GM21381 (cell line): ENCODE measurements around the gene DTNA.
"Not testable (repeated sequence)": the region's sequence is repeated elsewhere in the genome, so short reads cannot be mapped to it uniquely, and the experiment has no call there.

Experiments
- ATAC-seq: cut with Tn5 transposase; IDR thresholded peaks from one replicate; pipeline ENCODE4 v1.9.1; 2021; ENCODE audit warnings: mild to moderate bottlenecking, moderate library complexity; ENCODE audit not compliant: unreplicated experiment

Gene DTNA

DNA sequence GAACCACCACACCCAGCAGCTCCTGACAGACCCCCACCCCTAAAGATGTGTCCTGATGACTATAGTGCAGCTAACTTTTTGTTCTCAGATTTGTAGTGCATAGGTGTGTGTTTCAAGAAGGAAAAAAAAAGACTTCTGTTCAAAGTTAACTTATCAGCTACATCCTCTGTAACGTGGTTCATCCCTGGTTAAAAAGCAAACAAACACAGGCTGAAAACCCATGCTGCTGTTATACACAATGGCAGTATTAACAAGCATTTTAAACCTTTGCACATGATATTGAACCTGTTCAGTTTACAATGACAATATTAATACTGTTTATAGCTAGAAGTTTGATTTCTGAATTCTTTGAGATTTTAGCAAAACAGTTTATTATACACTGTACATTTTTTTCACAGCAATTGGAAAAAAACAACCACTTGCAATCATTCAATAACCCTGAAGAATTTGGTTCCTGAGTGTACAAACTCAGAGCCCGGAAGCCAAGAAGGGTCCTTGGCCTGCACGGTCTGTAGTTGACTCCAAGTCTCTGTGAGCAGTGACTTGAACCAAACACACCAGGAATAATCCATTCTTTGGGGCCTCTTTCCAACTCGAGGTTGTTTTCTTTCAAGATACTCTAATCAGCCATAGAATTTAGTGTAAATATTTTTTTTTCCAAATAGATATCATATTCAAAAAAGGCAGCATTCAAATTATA lies 177.9 kb downstream of the DTNA start:
- no peak for ATAC-seq

DNA sequence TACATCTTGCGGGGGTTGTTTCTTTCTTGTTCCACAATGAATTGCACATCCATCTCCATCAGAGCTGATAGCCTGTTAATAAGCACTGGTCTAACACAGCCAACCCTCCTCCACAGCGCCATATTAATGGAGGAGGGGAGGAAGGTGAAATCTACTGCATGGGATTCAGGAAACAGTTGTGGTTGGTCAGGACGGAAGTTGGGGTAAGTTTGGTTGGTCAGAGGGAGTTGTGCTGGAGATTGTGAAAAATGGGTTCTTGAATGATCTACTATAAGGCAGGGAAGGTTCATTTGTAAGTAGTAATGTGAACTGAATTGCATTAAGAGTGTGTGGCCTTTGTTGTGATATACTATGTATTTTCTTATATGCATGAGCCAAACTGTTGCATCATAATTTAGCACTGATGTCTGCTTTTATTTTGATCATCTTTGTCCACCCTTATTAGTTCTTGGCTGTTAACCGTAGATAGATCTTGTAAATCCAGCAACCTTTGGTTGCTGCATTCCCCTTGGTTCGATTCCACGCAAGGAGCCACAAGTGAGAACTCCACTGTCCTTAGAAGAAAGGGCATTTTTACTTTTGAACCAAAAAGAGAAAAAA lies 180.5 kb downstream of the DTNA start:
- no peak for ATAC-seq

DNA sequence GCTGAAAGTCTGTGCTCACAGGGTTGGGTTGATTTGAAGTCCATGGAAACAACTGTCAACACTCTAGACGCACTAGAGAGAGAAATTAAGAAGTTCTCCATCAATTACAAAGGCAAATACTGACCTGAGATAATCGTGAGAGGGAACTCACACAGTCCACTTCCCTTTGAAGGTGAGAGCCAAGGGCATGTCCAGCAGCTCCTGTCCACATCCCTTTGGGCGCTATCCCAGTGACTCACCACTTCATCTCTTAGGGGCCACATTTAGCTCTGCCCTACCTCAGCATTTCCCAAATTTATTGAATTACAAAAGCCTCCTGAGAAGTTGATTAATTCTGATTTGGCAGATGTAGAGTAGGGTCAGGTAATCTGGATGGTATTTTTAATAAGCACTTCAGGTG lies 182.3 kb downstream of the DTNA start:
- ATAC-seq, result no peak

DNA sequence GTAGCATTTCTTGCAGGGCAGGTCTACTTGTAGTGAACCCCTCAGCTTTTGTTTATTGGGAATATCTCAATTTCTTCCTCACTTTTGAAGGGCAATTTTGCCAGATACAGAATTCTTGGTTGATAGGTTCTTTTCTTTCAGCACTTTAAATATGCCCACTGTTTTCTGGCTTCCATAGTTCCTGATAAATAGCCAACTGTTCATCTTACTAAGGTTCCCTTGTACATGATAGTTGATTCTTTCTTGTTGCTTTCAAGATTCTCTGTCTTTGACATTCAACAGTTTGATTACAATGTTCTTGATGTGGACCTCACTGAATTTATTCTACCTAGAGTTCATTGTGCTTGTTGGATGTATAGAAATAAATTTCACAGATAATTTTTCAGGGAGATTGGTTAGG lies 183.1 kb downstream of the DTNA start:
- no peak for ATAC-seq

DNA sequence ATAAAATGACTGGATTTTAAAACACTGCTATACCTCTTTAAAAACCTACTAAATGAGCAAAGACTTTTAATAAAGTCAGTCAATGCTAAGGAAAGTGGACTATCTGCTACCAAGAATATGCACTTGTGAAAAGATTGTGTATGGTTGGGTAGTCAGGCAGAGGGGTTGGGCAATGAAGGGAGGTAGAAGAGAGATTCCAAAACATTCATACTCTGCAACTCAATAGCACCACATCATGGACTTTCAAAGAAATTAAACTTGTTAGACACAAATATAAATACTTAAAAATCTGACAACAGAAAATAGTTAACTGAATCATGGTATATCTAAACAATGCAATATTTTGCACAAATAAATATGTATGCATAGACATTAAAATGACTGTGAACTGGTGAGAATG lies 191.2 kb downstream of the DTNA start:
- ATAC-seq, result no peak

DNA sequence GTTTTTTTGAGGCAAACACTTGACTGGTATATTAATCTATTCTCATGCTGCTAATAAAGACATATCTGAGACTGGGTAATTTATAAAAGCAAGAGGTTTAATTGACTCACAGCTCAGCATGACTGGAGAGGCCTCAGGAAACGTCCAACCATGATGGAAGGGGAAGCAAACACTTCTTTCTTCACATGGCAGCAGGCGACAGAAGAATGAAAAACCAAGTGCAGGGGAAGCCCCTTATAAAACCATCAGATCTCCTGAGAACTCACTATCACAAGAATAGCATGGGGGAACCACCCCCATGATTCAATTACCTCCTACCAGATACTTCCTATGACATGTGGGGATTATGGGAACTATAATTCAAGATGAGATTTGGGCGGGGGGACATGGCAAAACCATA lies 194.9 kb downstream of the DTNA start:
- ATAC-seq, result no peak

DNA sequence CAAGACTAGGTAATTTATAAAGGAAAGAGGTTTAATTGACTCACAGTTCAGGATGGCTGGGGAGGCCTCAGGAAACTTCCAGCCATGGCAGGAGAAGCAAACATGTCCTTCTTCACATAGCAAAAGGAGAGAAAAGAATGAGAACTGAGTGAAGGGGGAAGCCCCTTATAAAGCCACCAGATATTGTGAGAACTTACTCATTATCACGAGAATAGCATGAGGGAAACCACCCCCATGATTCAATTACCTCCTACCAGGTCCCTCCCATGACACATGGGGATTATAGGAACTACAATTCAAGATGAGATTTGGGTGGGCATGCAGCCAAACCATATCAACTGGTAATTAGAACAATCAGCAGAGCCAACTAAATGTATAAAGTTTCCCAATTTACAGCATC lies 196.9 kb downstream of the DTNA start:
- ATAC-seq, result not testable (repeated sequence)

DNA sequence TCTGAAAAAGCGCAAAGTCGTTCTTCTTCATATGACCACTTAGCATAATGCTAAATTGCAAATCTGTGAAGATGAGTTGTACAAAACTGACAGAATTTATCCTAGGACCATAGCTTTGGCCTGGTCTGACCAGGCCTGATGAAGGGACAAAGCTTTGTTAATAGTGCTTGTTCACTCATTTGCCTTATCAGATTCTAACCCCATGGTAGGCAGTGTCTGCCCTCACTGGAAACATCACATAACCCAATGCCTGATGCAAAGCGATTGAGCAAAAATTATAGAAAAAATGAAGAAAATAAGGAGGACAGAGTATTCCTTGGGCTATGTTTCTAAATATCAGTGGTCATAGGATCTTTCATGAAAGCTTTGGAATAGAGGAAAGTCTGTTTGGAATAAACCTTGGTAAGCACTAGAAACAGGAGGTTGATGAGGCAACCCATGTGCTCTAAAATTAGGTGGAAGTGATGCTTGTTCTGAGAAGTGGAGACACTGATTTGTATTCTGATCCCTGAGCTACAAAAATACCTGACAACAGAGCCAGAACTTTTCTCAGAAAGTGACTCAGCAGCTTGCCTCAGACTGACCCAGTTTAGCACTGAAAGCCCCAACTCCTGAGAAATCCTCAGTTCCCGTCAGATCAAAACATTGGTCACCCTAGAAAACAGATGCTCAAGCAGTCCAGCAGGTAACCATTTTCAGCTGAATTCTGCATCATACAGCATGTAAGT lies 199.7 kb downstream of the DTNA start:
- no peak for ATAC-seq

DNA sequence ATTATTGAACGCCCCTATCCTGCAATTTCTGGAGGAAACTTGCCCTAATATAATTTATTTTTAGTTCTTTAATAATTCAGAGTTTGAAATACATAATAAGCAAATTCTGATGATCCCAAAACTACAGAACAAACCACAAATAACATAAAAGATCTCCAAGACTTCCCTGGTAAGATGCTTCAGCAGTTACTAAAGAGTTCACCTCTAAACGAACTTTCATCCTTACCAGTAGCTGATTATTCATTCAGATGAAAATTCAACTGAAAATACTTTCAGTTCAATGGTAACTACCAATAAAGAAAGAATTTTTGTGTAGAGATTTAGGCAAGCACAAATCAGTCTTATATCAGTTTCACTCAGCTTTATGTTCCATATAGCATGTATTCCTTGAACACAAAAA lies 201.0 kb downstream of the DTNA start:
- ATAC-seq, result no peak

DNA sequence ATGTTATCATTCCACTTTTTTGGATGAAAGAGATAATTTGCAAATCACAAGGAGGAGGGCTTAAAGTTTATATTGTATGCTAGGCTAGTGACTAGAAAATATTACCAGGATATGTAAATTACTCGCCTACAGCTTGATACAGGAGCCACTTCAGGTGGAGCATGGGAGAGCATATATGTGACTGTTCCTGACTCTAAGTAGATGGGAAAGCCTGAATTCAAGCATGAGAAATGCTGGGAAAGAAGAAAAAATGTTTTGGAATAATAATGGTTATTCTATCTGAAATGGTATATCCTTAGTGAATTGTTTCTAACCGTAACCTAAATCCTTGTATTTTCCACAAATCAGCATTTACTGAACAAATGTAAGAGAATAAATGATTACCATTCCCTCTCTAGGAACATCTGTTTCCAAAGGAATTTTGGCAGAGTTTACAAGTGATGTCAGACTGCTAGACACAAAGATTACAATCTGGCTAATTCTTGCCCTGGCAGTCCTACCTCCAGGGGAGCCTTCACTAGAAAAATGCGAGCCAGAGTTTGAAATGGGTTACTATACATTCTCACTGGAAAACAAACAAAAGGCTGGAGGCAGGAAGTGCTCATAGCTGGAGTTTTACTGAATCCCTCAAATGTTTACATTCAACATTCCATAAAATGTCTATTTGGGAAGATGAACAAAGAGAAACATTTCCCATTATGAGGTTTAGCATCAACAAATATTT lies 201.7 kb downstream of the DTNA start:
- no peak for ATAC-seq

DNA sequence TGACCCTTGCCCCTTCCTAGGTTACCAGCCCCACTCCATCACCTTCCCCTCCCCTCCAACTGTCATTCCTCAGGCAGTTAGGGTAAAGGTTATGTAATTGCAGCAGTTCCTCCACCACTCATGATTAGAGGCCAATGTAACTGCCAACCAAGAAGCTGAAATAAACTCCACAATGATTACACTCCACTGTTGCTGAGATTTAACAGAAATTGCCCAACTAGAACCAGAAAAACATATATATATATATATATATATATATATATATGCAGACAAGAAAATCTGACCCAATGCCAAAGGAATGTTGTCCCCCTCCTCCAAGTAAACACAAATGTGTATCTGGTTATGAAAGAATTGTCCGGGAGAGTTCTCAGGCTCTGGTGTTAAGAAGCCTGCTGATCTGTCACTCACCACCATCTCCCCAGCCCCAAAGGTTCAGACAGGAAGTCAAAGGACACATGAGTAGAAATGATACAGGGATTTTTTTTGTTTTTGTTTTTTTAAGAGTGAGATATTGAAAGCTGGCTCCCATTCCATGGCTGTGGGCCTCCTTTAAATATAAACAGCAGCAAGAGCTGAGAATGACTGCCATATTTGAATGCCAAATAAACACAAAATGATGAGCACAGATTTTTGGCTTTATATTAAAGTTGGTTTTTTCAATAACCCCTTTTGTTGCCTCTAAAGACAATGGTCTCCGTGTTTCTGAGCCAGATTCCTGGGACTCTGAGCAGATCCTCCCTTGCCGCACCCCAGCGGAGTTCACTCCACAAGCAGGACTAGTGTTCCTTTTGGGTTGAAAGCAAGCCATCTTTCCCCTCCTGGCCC lies 204.0 kb downstream of the DTNA start:
- ATAC-seq, result no peak

DNA sequence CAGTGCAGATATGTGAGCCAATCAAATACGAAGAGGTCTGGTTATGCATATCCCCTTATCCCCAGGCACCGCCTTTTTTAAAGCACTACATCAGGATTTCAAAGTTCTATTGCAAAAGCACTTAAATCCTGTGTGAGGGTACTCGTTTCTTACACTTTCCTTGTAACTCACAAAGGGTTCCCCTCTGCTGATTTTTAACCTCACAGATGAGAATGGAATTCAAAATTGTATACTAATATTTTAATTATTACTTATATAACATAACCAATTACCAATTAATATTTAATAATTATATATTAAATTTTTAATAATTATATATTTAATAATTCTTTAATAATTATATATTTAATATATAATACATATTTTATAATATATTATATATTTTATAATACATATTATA lies 204.9 kb downstream of the DTNA start:
- ATAC-seq, result no peak

DNA sequence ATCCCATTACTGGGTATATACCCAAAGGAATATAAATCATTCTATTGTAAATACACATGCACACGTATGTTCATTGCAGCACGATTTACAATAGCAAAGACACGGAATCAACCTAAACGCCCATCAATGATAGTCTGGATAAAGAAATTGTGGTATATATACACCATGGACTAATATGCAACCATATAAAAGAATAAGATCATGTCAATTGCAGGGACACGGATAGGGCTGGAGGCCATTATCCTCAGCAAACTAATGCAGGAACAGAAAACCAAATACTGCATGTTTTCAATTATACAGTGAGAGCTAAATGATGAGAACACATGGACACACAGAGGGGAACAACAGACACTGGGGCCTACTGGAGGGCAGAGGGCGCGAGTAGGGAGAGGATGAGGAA lies 206.4 kb downstream of the DTNA start:
- not testable (repeated sequence) for ATAC-seq

DNA sequence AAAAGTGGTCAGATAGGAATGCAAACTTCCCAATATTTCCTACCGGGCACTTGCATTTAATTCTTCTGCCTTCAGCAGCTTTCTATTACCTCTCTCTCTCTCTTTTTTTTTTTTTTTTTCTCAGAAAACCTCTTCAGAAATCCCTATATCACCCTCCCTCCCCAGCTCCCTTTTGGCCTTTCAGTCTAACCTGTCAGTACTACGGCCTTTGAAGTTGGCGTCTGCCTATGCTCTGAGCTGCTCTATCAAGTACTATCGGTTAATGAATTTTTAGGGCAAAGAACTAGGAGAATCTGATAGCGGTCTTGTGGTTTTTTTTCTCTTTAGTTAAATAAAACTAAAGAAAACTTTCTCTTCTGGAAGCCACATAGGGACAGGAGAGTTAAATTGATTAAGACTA lies 208.8 kb downstream of the DTNA start:
- ATAC-seq, result no peak

DNA sequence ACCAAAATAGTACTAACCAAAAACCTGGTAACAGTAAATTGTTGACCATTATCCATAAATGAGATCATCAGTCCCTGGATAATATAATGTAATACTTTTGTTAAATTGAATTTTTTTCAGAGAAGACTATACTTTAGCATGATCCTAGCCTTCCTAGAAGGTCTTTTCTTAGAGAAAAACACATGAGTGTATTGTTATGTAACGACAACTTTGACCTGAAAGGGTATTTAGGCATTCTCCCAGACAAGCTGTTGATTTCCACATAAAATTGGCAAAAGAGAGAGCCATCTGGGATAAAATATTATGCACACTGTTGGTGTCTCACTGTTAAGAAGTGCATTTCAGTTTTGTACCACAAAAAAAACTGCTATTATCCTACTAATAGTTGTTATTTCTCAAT lies 211.1 kb downstream of the DTNA start:
- ATAC-seq, result no peak

DNA sequence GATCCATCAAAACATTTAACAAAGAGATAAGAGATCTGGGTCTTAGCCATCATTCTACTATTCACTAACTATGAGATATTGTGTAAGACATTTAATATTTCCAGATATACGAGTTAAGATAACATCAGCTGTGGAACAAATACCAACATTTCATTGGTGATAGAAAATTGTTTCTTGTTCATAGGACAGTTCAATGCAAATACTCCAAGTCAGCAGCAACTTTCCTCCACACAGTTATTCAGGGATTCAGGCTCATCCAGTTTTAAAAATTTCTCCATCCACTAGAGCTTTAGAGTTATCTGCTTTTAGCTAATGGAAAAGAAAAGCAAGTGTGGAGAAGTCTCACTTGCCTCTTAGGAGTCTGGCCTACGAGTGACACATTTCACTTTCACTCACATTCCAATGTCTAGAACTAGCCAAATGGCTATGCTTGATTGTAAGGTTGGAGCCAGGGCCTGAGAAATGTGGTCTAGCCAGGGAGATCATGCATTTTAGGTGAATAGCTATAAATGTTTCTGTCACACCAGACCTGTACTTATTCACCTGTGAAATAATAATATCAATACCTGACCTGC lies 211.8 kb downstream of the DTNA start:
- no peak for ATAC-seq

DNA sequence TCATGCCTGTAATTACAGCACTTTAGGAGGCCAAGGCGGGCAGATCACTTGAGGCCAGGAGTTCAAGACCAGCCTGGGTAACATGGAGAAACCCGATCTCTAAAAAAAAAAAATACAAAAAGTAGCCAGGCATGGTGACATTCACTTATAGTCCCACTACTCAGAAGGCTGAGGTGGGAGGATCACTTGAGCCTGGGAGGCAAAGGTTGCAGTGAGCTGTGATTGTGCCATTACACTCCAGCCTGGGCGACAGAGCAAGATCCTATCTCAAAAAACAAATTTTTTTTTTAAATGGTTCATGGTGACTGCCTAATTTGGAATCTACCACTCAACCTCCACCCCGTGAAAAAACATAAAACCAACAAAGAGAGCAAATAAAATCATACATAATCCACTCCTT lies 212.5 kb downstream of the DTNA start:
- ATAC-seq, result not testable (repeated sequence)

DNA sequence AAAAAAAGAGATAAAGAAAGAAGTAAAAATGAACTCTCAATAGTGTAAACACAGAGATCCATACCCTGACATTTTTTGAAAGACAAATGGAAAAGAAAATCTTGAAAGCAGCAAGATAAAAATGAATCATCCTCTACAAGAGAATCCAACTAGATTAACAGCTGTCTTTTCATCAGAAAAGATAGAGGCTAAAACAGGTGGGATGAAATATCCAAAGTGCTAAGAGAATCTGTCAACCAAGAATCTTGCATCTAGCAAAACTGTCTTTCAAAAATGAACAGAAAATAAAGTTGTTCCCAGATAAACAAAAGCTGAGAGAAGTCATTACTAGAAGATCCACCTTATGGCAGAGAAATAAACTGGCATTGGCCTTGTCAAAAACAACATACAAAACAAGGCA lies 213.8 kb downstream of the DTNA start:
- no peak for ATAC-seq

DNA sequence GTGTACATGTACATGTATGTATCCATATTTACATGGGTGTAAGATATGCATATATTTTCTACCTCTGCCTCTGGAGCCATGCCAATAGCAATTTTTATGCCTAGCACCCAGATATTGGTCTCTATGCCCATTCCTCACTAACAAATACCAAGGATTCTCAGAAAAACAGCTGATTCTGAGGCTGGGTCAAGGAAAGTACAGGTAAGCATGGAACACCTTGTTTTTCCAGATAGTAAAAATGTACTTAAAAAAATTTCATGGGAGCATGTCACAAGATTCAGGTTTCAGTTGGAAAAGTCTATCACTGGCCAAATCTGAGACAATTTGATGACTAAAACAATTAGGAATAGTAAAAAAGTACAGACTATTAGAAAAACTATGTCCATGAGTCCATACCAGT lies 216.6 kb downstream of the DTNA start:
- no peak for ATAC-seq

DNA sequence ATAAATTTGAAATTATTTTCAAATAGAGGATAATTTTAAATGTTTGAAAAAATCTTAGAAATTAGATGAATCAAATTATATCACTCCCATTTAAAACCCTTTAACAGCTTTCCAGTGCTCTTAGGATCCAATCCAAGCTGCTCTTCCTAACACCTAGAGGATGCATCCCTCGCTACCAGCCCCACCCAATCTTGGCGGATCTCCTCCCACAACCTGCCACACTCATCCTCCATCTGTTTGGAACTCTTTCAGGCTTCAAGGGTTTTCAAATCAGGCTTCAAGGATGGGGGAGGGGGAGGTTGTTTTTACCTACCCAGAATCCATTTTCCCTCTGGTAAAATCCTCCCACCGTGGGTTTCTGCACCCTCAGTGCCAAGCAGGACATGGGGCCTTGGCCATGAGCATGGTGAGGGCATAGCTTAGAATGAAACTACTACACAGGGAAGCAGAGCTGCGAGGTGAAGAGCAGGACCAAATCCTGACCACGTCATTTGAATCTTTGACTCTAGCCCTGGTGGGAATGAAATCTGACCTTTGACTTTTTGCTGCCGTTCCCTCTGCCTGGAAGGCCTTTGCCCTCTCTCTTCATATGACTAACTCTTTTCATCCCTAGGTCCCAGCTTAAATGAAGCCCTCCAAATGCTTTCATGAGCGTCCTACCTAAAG lies 218.1 kb downstream of the DTNA start:
- ATAC-seq, result no peak
